ENCODE data around the gene CEP104.
A peak's percentile ranks its signal among the peaks of the same experiment; 100 is the strongest.

CEP104 gene

GRCh38 chr1:3856923-3857790, at the start of gene CEP104, which contains the start of gene DFFB:
TSS of gene CEP104 (minus strand) at chr1:3857211. CDS start at chr1:3852407, 4,804 bp downstream.
TSS of gene DFFB (plus strand) at chr1:3857476. CDS start at chr1:3857604, 128 bp downstream.
- peak; percentile 65 for TF ChIP-seq CTCF (IDR thresholded peaks at IDR 0.05; ENCODE audit: control insufficient read depth, extremely low read depth, insufficient read depth)
- peak; percentile 97 for DNase-seq (ENCODE audit: low read depth)
- peak within 1 kb of the TSS; percentile 94 for H3K4me3 ChIP-seq (ENCODE audit: low read depth, low read length)

- no peak for TF ChIP-seq CTCF (IDR thresholded peaks at IDR 0.05; ENCODE audit: control insufficient read depth, extremely low read depth, insufficient read depth)
- no peak for DNase-seq (ENCODE audit: low read depth)
These were observed 49.6 kb upstream of the CEP104 start for GRCh38 chr1:3906672-3907020.

GRCh38 chr1:3905953-3906671, 49.1 kb upstream of the CEP104 start:
- no peak for TF ChIP-seq CTCF (IDR thresholded peaks at IDR 0.05; ENCODE audit: control insufficient read depth, extremely low read depth, insufficient read depth)
- H3K4me3 ChIP-seq (ENCODE audit: low read depth, low read length), result no peak overlapping the region
- DNase-seq (ENCODE audit: low read depth), result no peak

More at GRCh38 chr1:3906672-3907020, 49.6 kb upstream of the CEP104 start:
- no peak overlapping the region for H3K4me3 ChIP-seq (ENCODE audit: low read depth, low read length)

- no peak for DNase-seq (ENCODE audit: low read depth)
- TF ChIP-seq CTCF (IDR thresholded peaks at IDR 0.05; ENCODE audit: control insufficient read depth, extremely low read depth, insufficient read depth), result no peak
- no peak overlapping the region for H3K4me3 ChIP-seq (ENCODE audit: low read depth, low read length)
These were observed 48.4 kb upstream of the CEP104 start for GRCh38 chr1:3905266-3905952.

GRCh38 chr1:3904843-3905185, 47.8 kb upstream of the CEP104 start:
- no peak overlapping the region for H3K4me3 ChIP-seq (ENCODE audit: low read depth, low read length)
- no peak for TF ChIP-seq CTCF (IDR thresholded peaks at IDR 0.05; ENCODE audit: control insufficient read depth, extremely low read depth, insufficient read depth)
- no peak for DNase-seq (ENCODE audit: low read depth)

- no peak for TF ChIP-seq CTCF (IDR thresholded peaks at IDR 0.05; ENCODE audit: control insufficient read depth, extremely low read depth, insufficient read depth)
- H3K4me3 ChIP-seq (ENCODE audit: low read depth, low read length), result no peak overlapping the region
- no peak for DNase-seq (ENCODE audit: low read depth)
These were observed 47.2 kb upstream of the CEP104 start for GRCh38 chr1:3904006-3904842.

All from LNCaP clone FGC (cell line).